Bone marrow (tissue), 2 donors: ENCODE measurements around the gene MAMLD1.
"Not testable (repeated sequence)": the region's sequence is repeated elsewhere in the genome, so short reads cannot be mapped to it uniquely, and the experiment has no call there.

Experiments used
- DNase-seq, 2 donors: peaks; one replicate each; lab custom pipeline; 2025; lab: John Stamatoyannopoulos, UW

The MAMLD1 gene

GRCh38 chrX:150362599-150363481 lies at the start of gene MAMLD1:
MAMLD1 (plus strand) TSS chrX:150363317; CDS start chrX:150445517, 82,200 bp downstream.
- DNase-seq, result peak; percentile 22 to 25

- no peak for DNase-seq
Observed at GRCh38 chrX:150313514-150313913, 49.6 kb upstream of the MAMLD1 start.

GRCh38 chrX:150314186-150314585 lies 48.9 kb upstream of the MAMLD1 start:
- no peak for DNase-seq

- DNase-seq, result no peak
Observed at GRCh38 chrX:150316564-150316963, 46.6 kb upstream of the MAMLD1 start.

- DNase-seq, result no peak
Observed at GRCh38 chrX:150323020-150323419, 40.1 kb upstream of the MAMLD1 start.

- DNase-seq, result no peak
Observed at GRCh38 chrX:150324035-150324728, 38.9 kb upstream of the MAMLD1 start.

- no peak for DNase-seq
Observed at GRCh38 chrX:150324919-150325318, 38.2 kb upstream of the MAMLD1 start.

GRCh38 chrX:150326541-150327247 lies 36.4 kb upstream of the MAMLD1 start:
- peak in 1 of 2 donors; percentile 58 for DNase-seq

- DNase-seq, result no peak
Observed at GRCh38 chrX:150329282-150329681, 33.8 kb upstream of the MAMLD1 start.

- DNase-seq, result no peak
Observed at GRCh38 chrX:150329868-150330267, 33.2 kb upstream of the MAMLD1 start.

- DNase-seq, result no peak
Observed at GRCh38 chrX:150332023-150332422, 31.1 kb upstream of the MAMLD1 start.

- DNase-seq, result no peak
Observed at GRCh38 chrX:150334100-150334499, 29.0 kb upstream of the MAMLD1 start.

GRCh38 chrX:150334981-150335380 lies 28.1 kb upstream of the MAMLD1 start:
- DNase-seq, result no peak

GRCh38 chrX:150337026-150337425 lies 26.1 kb upstream of the MAMLD1 start:
- no peak for DNase-seq

GRCh38 chrX:150337536-150337935 lies 25.6 kb upstream of the MAMLD1 start:
- no peak for DNase-seq

GRCh38 chrX:150338615-150339014 lies 24.5 kb upstream of the MAMLD1 start:
- DNase-seq, result no peak

GRCh38 chrX:150339736-150340135 lies 23.4 kb upstream of the MAMLD1 start:
- no peak for DNase-seq

GRCh38 chrX:150340326-150340725 lies 22.8 kb upstream of the MAMLD1 start:
- not testable (repeated sequence) for DNase-seq

GRCh38 chrX:150347471-150347870 lies 15.6 kb upstream of the MAMLD1 start:
- DNase-seq, result no peak

- no peak for DNase-seq
Observed at GRCh38 chrX:150348365-150348764, 14.8 kb upstream of the MAMLD1 start.

- no peak for DNase-seq
Observed at GRCh38 chrX:150352114-150352513, 11.0 kb upstream of the MAMLD1 start.

- no peak for DNase-seq
Observed at GRCh38 chrX:150352581-150352980, 10.5 kb upstream of the MAMLD1 start.

- no peak for DNase-seq
Observed at GRCh38 chrX:150355913-150356312, 7.2 kb upstream of the MAMLD1 start.
